ENCODE results near the gene NEDD4L.
"Not testable (repeated sequence)": the region's sequence is repeated elsewhere in the genome, so short reads cannot be mapped to it uniquely, and the experiment has no call there.

The NEDD4L gene

DNA sequence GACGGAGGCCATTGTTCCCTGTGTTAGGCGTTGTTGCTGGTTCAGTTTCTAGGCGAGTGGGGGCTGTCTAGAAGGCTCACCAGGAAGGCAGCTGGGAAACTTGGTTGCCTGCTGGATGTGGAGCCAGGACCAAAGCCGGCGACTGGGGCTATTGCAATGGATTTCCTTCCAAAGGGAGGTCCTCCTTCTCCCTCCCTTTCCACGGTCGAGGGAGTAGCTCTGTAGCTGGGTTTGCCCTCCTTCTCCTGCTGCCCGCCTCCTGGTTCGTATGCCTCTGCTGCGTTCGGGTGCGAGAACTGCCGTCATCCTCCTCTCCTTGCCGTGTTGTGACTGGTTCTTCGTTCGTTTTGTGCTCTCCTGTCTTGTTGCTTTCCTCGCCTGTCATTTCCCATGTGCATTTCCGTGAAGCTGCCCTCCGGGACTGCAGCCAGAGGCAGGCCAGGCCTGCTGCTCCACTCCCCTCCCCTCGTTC is 203.4 kb downstream of the NEDD4L start:
- DNase-seq = no peak

DNA sequence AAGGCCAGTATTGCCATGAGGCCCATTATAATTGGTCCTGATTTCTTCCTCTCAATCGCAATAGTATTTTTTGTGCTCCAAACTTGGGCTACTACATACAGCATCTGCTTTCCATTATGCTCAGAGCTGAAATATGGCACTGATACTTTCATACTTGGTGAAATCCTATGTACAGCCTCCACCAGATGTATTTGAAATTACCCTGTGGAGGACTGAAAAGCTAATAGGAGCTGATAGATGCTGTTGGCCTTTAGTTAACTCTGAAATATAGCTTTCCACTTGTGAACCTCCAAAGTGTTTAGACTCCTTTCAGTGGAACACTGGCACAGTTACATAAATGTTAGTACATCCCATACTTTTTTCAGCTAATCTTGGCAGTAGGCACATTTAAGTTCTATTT is 205.7 kb downstream of the NEDD4L start:
- DNase-seq = no peak

DNA sequence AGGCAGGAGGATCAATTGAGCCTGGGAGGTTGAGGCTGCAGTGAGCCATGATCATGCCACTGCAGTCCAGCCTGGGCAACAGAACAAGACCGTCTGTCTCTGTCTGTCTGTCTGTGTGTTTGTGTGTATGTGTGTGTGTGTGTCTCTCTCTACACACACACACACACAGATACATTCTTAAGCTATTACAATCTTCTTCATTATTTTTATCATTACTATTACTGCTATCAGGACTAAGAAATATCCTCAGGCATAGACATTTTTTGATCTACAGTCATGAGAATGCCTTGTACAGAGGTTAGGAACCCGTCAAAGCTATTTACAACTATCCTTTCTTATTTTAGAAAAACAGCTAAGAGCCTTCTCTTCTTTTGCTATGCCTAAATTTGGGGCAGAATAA is 207.4 kb downstream of the NEDD4L start:
- no peak for DNase-seq

DNA sequence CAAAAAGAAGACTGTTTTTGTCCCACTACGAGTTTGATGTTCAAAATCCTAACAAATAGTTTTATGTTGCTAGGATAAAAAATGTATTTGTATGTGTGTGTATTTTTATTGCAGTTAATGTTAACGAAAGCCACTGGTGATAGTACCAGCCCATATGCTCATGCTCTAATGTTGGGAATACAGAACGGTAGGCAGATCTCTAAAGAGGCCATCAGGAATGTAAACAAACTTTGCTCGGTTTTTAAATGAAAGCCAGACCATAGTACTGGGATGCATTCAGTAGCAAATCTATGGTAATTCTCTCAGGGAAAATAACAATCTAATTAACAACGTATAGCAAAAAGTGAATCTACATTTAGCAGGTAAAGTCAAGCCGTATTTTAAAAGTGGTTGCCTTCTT is 208.1 kb downstream of the NEDD4L start:
- no peak for DNase-seq

DNA sequence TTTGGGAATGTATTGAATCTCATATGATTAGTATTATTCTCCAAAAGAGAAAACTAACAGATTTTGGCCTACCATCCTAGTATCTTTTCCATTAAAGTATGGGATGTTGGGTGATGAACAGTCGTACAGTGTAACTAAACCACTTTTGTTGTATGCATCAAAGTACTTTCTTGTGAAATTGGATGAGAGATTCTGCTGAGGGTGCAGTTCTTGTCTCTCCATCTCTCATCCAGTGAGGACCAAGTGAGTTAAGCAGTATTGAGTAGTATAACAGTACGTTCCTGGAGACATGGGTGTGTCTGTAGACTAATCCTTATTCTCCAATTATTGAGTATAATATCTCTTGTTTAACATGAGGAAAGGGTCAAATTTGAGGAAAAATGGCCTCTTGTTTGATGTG is 209.3 kb downstream of the NEDD4L start:
- no peak for DNase-seq

DNA sequence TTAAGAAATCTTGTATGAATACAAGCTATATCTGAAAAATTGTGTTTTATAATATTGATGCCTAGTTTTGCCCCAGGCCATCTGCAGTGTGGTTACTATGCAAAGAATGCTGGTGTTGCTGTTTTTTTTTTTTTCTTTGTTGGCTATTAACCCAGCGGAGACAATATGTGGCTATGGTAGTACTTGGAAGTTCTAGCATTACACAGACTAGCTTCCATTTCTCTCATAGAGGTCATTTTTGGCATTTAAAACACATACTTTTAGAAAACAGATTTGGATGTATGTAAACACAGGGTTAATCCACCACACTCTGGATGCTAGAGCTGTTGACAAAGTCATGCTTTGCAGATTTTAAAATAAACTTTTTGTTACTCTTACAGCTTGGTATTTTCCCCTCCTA is 209.8 kb downstream of the NEDD4L start:
- DNase-seq = no peak

- no peak for DNase-seq
These were observed 211.0 kb downstream of the NEDD4L start for GRCh38 chr18:58254873-58255511.

GRCh38 chr18:58255701-58256311 is 211.8 kb downstream of the NEDD4L start:
- DNase-seq = no peak

DNA sequence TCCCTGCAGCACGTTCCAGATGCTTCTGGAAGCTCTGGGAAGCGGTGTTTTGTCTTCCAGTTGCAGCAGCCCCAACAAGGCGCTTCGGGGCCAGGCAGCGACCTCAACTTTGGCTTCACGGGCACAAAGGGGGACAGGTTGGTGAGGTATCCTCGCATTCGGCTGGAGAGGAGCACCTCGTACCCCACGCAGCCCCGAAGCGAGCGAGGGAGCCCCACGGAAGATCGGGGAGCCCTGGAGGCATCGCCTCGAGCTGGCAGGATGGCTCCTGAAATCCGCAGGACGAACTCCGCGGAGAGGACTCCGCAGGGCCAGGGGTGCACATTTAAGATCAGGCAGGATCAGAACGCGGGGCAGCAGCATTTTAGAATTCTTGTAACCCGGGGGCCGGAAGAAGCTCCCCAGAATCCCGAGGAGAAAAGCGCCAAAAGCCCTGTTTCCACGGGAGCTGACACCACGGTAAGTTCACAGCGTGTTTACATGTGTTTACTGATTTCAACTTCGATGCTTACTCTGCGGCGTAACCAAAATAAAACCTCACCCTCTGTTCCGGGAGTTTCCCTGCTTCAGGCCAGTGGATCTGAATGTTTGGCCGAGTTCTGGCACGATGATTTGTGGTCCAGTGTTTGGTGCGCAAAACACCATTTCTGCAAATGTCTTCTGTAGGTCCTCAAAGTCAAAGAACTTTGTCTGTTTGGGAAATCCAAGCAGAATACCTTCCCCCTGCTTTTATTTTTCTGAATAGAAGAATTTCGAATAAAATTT is 212.5 kb downstream of the NEDD4L start:
- no peak for DNase-seq

DNA sequence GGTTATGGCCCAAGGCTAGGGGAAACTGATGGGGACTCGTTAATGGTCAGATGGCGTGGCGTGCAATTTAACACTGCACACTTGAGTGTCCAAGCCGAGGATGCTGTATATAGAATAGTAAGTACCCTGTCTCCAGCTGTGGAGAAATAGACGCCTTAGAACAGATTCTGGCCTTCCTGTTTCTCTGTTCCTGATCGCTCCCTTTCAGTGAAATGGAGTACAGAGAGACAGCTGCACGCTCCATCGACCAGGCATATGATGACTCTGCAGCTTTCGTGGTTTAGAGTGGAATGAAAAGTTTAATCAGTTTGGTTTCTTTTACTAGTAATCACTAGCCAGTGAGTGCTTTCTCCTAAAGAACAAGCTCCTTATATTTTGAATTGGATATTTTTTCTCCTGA is 213.4 kb downstream of the NEDD4L start:
- DNase-seq = no peak

DNA sequence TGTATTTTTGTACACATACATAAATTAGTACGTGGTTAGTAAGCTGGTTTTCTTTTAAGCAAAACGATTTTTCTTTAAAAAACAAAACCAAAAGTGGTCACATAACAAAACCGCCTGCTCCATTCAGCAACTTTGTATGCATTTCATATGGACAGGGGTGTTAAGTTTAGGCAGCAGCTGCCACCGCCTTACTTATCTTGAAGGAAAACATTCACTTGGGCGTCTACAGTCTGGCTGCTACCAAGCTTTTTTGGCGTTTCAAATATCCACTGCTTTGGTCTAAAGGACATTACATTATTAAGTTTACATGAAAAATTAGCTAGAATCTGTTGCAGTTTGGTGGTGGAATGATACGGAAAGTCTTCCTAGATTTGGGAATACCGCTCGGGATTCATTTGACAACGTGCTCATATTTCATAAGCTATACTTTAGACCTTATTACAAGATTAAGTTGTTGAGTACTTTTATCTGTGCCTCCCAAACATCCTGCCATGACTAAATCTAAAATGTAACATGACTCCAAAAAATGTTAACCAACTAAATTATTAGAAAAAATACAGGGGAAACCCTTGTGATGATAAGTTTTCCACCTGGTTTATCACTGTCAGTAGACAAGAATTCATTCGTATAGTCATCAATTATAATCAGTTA is 214.8 kb downstream of the NEDD4L start:
- no peak for DNase-seq

DNA sequence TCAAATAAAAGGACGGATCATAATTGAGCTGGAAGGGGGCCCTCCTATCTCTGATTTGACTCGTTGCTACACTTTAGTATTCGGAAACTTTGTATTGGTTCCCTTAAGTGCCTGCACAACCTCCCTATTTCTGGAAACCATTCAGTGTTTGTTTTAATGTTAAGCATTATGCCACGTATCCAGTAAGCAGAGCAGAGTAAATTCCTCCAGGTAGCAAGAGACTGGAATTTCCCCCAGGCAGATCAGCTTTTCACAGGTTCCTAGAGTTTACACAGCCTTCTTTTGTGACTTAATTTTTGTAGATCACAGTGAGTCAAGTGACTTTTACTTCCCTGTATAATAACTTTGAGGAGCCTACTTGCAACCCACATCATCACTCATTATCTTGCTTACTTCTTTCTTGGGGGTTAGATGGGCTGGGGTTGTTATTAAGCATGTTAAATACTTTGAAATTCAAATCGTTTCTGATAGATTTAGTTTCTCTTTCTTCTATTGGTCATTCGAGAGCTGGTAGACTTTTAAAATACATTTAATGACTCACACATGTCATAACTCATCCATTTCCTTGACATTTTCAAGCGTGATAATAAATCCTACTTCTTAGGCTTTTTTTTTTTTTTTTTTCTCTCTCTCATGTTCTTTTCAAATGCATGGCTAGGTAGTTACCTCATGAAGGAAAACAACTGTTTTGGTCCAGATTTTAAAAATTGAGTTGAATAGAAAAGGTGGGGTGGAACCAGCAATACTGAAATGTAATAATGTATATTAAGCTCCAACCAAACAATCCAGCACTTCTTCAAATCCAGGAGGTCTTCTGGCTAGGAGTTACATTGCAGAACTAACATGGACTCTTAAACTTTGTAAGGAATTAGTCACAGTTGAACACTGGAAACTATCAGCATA is 219.3 kb downstream of the NEDD4L start:
- DNase-seq = peak in 1 of 2 donors; percentile 3

DNA sequence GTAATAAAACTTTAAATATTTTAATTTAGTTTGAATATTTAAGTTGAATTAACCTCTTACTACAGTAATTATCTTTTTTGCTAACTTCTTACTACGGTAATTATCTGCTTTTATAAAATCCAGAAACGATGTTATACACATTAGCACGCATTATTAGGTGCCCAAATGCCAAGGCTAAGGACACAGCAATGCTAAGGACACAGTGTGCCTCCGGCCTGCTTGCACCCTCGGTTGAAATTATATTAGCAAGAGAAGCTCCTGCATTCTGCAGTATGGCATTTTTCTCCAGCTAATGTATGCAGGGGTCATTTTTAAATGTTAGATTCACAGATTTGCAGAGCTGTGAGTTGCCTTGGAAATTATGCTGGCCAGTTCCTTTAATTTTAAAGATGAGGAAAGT is 220.0 kb downstream of the NEDD4L start:
- no peak for DNase-seq

GRCh38 chr18:58264840-58265239 is 220.8 kb downstream of the NEDD4L start:
- DNase-seq = no peak

DNA sequence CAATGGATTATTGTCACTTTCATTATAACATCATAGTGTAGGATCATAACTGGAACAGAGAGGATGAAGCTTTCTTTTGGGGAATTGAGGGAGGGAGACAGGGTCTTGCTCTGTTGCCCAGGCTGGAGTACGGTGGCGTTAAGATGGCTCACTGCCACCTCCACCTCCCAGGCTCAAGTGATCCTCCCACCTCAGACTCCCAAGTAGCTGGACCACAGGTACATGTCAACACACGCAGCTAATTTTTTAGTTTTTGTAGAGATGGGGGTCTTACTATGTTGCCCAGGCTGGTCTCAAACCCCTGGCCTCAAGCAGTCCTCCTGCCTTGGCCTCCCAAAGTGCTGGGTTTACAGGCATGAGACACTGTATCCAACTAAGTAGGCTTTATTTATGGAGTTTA is 221.5 kb downstream of the NEDD4L start:
- DNase-seq = not testable (repeated sequence)

DNA sequence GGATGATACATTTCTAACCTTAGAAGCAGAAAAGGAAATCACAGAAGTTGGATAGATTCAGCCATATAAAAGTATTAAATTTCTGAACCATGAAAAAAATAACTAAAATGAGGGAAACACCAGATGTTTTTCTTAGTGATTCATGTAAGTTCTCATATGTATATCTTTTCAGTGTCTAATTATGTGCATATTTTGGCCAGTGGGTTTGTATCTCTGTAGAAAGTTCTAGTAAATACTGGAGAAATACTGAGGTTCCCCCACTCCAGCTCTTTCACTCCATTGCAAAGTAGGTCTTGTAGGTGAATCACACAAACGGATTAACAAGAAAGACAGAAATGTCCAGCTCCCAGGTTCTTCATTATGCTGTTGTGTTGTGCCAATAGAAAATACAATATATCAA is 222.3 kb downstream of the NEDD4L start:
- DNase-seq = no peak

GRCh38 chr18:58267493-58267892 is 223.5 kb downstream of the NEDD4L start:
- no peak for DNase-seq

DNA sequence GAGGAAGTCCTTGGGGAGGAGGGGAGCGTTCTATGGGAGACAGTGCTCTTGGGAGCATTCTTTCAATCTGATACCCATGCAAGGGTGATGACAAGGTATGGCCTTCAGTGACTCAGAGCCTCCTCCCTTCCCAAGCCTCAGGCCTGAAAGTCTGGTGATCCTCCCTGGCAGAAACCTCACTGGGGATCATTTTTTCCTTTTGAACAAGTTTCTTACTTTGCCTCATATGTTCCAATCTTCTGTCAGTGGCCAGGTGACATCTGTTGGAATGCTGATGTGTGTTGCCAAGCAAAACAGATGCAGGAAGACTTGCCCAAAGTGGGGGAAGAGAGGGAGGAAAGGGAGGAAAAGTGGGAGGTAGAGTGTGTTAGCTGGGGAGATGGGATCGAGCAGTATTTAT is 224.8 kb downstream of the NEDD4L start:
- DNase-seq = no peak

- no peak for DNase-seq
These were observed 225.9 kb downstream of the NEDD4L start for GRCh38 chr18:58269931-58270330.

GRCh38 chr18:58270396-58270795 is 226.4 kb downstream of the NEDD4L start:
- DNase-seq = no peak

DNA sequence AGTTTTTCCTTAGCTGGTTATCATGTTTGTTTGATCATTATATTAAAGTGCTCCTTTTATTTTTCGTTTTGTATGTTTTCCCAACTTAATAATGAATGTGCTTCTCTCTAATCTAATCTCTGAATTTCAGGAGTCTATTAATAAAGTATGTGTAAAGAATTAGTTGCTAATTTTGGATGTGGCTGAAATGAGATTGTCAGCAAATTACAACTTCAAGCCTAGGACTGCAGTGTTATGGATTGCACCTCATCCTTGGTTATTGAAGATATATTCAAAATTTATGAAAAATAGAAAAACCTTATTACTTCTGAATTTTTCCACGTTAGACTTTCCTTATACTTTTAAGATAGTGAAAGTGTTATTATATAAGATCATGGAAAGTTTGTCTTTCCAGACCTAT is 227.7 kb downstream of the NEDD4L start:
- DNase-seq = no peak

- no peak for DNase-seq
These were observed 228.2 kb downstream of the NEDD4L start for GRCh38 chr18:58272209-58272608.
